HT1080 (cell line): ENCODE measurements around the gene ACAD10. TPM values are rescaled to one million over a fixed set of nuclear protein-coding genes. Genes with fewer than 3 reads are reported as not detected.
"Not testable (repeated sequence)": the region's sequence is repeated elsewhere in the genome, so short reads cannot be mapped to it uniquely, and the experiment has no call there.

Source experiments
- DNase-seq: peaks from one replicate; pipeline ENCODE4 v3.0.0-alpha.2; 2015; ENCODE audit warnings: low read depth
- total RNA-seq: library from RNA; depleted of rRNA; stranded (reverse); fragments of >200 nt; shearing (Covaris generic); gene quantifications from 2 replicates; pipeline ENCODE4 v1.2.3, GENCODE V29; 2014

The ACAD10 gene
- total RNA-seq, 1 experiment from 2014 or later: 10.7 TPM

DNA sequence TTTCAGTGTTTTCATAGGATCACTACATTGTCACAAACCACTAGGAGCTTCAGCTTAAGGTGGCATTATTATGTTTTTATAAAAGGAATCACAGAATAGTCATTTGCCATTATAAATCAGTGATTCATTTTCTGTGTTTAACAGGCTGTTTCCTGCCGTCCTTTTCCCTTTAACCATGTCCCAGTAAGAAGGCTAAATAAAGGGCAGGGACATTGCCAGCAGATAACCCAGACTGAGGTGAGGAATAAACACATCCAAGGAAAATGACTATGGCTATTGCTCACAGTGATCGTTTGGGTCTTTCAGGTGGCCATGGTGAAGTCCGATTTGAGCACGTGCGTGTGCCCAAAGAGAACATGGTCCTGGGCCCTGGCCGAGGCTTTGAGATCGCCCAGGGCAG, 63.0 kb downstream of the ACAD10 start:
- no peak for DNase-seq

GRCh38 chr12:111749391-111749790, 63.5 kb downstream of the ACAD10 start:
- no peak for DNase-seq

- DNase-seq: peak; percentile 38
These were observed 67.5 kb downstream of the ACAD10 start for GRCh38 chr12:111753144-111753881.

- DNase-seq: no peak
These were observed 68.8 kb downstream of the ACAD10 start for GRCh38 chr12:111754671-111755070.

- DNase-seq: no peak
These were observed 70.3 kb downstream of the ACAD10 start for GRCh38 chr12:111756196-111756595.

- no peak for DNase-seq
These were observed 70.8 kb downstream of the ACAD10 start for GRCh38 chr12:111756681-111757080.

GRCh38 chr12:111757361-111758119, 71.7 kb downstream of the ACAD10 start:
- peak; percentile 58 for DNase-seq

- DNase-seq: no peak
These were observed 72.3 kb downstream of the ACAD10 start for GRCh38 chr12:111758120-111758561.

GRCh38 chr12:111759271-111759670, 73.4 kb downstream of the ACAD10 start:
- DNase-seq: no peak

DNA sequence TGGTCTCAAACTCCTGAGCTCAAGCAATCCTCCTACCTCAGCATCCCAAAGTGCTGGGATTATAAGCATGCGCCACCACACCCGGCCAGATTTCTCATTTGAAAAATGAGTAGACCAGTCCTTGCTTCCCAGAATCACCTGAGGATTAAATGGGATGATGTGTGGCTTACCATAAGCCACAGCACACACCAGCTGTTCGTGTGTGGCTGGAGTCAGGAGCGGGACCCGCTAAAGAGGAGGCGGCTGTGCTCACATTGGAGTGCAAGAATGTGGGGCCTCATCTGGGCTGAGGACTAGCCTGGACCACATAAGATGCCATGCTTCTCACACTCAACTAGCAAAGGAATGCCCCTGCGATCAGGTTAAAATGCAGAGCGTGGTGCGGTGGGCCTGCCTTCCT, 74.1 kb downstream of the ACAD10 start:
- no peak for DNase-seq

DNA sequence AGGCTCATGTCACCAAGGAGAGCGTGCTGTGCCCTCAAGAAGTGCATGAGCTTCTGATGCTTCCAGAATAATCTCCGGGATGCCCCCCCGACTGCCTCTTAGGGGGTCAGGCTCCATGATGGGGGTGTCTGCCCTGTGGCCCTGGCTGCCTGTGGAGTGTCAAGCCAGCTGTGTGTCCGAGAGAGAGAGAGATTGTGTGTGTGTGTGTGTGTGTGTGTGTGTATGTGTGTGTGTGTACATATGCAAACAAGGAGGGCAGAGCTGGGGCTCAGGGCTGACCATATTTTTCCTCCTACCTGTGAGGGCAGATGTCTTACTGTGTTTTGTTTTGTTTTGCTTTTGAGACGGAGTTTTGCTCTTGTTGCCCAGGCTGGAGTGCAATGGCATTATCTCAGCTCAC, 75.2 kb downstream of the ACAD10 start:
- DNase-seq: no peak

DNA sequence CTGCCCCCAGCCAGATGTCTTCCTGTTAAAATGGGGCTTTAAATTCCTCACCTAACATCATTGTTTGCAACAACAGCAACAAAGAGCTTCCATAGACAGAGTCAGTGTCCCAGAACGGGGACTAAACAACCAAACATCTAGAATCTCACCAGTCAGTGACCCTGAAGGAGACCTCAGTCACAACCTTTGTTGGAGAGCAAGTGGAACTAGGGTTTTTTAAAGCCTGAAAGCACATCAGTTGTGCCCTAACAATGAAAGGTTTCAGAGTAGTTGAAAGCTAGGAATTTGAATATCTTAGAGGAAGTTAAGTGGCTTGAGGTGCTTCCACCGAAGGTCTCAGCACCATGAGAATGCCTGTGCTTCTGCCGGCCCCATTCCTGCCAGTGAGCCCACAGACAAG, 75.9 kb downstream of the ACAD10 start:
- DNase-seq: no peak

GRCh38 chr12:111763552-111763951, 77.7 kb downstream of the ACAD10 start:
- not testable (repeated sequence) for DNase-seq

DNA sequence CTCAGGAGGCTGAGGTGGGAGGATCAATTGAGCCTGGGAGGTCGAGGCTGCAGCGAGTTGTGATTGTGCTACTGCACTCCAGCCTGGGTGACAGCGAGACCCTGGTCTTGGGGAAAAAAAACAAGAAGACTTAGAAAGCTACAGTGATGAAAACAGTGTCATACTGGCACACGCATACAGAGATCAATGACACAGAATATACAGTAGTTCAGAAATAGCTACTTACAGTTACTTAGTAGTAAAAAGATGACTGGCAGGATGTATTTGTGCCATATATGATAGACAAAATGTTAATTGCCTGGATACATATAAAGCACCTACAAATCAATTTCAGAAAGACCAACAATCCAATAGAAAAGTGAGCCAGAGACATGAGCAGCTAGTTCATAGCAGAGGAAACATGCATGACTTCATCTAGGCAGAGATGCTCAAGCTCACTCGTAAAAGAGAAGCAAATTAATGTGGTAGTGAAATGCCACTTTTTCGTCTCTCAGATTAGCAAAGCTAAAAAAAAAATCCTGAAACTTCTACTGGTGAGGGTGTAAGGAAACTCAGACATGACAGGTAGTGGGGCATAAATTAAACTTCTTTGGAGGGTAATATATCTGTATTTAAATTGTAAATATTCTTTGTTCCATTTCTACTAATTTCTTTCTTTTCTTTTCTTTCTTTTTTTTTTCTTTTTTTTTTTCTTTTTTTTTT, 78.4 kb downstream of the ACAD10 start:
- DNase-seq: no peak

- peak; percentile 59 for DNase-seq
These were observed 80.9 kb downstream of the ACAD10 start, which contains the start of gene ALDH2 for GRCh38 chr12:111766608-111767361. TSS of gene ALDH2 (plus strand) at chr12:111766933. CDS start at chr12:111766983, 50 bp downstream.

DNA sequence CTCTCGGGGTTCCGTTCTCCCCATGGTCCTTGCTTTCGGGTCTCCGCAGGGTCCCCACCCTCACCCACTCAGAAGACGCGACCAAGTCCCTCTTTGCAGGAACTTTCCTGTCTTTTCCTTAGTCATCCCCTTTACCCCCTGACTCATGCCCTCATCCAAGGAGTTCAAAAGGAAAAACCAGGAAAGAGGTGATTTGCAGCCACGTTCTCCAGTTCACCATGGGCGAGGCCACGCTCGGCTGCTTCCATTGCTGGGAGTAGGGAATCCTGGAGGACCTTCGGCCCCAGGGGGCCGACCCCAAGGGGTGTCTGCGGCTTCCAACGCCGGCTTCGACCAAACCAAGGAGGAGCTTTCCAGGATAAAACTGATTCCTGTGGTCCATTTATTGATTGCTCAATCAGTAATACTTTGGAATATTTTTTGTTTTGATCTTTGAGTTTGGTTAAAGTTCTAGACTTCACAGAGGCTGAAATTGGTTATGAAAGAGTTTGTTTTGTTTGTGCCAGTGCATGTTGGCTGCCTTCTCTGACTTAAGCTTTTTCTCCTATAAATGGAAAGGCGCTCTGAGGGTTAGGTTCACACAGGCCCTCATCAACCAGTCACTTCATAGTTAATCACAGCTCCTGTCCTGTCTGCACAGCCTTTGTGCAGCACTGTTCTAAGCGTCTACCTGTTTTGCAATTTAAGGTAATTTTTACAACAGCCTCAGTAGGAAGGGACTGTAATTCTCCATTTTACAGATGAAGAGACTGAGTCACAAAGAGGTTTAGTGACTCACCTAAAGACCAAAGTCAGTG, 81.7 kb downstream of the ACAD10 start:
- DNase-seq: peak; percentile 62

DNA sequence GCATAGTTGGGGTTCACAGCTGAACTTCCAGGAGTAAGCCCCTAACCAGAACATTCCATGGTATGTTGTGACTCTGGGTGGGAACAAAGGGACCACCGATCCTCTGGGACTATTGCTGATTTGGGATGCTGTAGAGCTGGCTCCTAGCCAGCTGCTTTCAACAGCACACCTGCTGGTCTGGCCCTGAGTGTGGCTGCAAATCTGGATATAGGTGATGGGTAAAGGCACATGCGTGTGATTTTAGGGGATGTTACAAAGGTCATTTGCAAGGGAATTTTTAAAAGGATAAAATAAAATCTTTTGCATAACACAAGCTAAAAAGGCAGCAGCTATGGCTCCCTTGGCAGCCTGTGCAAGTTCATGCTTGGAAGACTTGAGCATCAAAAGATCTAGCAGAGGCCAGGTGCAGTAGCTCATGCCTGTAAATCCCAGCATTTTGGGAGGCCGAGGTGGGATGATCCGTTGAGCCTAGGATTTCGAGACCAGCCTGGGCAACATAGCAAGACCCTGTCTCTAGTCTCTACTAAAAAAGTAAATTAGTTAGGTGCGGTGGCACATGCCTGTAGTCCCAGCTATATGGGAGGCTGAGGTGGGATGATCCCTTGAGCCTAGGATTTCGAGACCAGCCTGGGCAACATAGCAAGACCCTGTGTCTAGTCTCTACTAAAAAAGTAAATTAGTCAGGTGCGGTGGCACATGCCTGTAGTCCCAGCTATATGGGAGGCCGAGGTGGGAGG, 82.5 kb downstream of the ACAD10 start:
- DNase-seq: no peak

DNA sequence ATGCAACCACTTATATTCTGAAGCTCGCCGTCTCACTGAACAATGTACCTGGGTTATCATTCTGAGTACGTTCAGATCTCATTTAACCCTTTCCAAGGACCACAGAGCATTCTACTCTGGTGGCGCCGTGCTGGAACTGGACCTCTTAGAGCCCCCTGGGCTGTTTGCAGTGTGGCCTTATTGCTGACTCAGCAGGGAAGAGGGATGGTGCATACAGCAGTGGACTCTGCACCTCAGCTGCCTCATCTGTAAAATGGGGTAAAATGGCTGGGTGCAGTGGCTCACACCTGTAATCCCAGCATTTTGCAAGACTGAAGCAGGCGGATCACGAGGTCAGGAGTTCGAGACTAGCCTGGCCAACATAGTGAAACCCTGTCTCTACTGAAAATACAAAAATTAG, 83.7 kb downstream of the ACAD10 start:
- DNase-seq: no peak

DNA sequence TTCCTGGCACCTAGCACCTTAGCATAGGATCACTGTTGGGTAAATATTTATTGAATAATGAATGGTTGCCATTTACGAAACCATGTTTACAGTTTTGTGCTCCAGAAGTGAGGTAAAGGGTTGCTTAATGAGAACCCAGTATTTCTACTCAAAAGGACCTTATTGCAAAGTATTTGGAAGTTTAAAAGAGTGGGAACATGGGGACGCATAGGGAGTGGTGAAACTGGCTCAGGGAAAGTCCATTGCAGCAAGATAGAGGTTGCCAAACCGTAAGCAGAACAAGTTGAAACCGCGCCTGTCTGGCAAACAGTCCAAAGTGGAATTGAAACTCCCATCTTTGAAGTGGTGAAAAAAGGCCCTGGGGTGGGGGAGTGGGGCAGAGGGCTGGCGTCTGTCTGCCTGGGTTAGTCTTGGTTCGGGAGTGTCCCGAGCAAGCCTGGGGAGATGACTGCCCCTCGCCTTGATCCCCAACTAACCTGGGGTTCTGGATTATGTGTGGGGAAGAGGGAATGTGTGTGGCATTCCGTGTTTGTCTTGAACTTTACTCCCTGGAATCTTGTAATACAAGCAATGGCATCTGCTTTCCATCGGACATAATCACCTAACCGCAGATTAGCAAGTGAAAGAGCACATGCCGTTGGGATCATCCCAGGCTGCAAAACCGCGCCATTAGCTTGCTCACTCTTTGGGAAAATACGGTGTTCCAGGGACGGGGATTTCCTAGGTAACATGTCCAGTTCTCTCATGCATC, 88.1 kb downstream of the ACAD10 start:
- no peak for DNase-seq
